Measurements from ENCODE around the gene NR3C1.

The NR3C1 gene

DNA sequence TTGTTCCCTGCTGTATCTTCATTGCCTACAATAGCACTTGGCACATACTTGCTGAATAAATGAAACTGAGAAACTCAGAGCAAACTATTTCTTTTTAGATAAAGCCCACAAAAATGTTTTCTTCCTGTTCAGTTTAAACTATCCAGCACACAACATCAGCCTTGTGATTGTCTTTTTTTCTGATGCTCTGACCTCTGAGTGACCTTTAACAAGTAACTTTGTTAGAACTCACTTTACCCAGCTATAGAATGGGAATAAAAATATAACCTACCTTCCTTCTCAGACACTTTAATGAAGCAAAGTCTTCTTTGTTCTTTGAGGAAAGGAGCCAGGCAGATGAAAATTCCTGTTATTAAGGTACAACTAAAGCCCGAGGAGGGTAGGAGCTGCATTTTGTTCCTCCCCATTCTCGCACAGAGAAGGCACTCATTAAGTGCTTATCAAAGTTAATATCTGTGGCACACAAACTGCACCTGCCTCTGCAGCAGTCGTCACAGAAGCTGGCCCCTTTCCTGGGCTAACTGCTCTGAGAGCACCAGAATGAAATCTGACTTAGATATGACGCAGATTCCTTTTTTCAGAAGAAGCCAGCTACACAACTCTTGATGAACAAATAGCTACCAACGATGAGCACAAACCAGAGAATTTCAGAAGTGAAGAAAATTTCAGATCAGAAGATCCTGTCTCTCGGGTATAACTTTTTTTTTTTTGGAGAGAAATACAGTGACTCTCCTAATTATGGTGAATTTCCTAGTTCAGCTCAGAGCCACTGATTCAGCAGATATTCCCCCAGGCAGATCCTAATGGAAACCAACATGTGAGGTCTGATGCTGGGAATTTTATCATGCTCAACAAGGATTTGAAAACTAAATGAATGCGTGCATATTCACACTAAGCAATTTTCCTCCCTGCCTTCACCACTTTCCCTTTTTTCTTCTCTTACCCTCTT, 31.0 kb upstream of the NR3C1 start:
- TF ChIP-seq, protein P1, sequence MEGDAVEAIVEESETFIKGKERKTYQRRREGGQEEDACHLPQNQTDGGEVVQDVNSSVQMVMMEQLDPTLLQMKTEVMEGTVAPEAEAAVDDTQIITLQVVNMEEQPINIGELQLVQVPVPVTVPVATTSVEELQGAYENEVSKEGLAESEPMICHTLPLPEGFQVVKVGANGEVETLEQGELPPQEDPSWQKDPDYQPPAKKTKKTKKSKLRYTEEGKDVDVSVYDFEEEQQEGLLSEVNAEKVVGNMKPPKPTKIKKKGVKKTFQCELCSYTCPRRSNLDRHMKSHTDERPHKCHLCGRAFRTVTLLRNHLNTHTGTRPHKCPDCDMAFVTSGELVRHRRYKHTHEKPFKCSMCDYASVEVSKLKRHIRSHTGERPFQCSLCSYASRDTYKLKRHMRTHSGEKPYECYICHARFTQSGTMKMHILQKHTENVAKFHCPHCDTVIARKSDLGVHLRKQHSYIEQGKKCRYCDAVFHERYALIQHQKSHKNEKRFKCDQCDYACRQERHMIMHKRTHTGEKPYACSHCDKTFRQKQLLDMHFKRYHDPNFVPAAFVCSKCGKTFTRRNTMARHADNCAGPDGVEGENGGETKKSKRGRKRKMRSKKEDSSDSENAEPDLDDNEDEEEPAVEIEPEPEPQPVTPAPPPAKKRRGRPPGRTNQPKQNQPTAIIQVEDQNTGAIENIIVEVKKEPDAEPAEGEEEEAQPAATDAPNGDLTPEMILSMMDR (IDR thresholded peaks at IDR 0.05; ENCODE audit: borderline replicate concordance, control extremely low read depth, extremely low read depth, insufficient read depth, missing control alignments) = no peak
- no peak for DNase-seq (ENCODE audit: low spot score)
- in situ Hi-C loops (cut with MboI; ENCODE audit: low sequenced_read_pairs, unreplicated experiment) = loop anchor here (10.0 kb wide), 1 partner anchor 390 kb away; no protein-coding TSS in a partner anchor

DNA sequence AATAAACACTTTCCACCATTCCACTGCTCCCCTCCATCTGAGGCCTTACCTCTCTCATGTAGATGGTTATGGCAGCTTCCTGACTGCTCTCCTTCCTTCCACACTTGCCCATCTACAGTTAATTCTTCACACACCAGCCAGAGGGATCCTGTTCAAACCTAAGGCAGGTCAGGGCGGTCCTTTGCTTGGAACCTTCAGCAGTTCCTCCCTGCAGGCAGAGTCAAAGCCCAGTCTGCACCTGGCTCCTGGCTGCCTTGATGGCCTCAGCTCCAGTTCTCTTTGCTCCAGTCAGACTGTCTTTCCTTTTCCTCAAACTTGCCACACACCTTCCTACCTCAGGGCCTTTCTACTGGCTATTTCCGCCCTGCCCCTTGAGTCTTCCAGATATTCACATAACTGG, 30.2 kb upstream of the NR3C1 start:
- in situ Hi-C loops (cut with MboI; ENCODE audit: low sequenced_read_pairs, unreplicated experiment) = loop anchor here (10.0 kb wide), 1 partner anchor 391 kb away; no protein-coding TSS in a partner anchor
- no peak for DNase-seq (ENCODE audit: low spot score)
- TF ChIP-seq, protein P1 (IDR thresholded peaks at IDR 0.05; ENCODE audit: borderline replicate concordance, control extremely low read depth, extremely low read depth, insufficient read depth, missing control alignments) = no peak

DNA sequence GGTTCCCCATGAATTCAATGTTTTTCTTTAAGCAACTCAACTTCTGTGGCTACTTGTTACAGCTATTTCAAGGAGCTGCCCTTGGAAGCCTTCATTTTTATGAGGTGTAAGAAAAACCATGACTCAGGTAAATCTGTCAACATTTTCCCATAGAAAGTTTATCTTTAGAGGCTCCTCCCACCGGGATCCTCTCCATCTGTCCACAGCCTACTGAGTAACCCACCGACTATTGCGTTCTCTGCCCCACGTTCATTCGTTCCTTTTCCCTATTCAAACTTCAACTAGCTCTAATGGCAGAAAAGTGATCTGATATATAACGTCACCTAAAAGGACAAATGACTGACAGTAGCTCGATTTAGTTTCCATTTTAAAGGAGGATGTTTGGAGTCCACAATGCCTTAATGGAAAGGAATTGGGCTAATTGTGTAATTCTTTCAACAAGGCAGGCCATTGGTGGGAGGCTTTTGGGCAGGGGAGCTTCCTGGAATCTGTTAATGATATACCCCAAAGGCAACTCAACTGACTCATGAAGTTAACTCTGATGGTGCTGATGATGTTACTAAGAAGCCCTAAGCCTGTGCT, 29.3 kb upstream of the NR3C1 start:
- no peak for DNase-seq (ENCODE audit: low spot score)
- in situ Hi-C loops (cut with MboI; ENCODE audit: low sequenced_read_pairs, unreplicated experiment) = loop anchor here (10.0 kb wide), 1 partner anchor 392 kb away; no protein-coding TSS in a partner anchor
- TF ChIP-seq, protein P1 (IDR thresholded peaks at IDR 0.05; ENCODE audit: borderline replicate concordance, control extremely low read depth, extremely low read depth, insufficient read depth, missing control alignments) = no peak

DNA sequence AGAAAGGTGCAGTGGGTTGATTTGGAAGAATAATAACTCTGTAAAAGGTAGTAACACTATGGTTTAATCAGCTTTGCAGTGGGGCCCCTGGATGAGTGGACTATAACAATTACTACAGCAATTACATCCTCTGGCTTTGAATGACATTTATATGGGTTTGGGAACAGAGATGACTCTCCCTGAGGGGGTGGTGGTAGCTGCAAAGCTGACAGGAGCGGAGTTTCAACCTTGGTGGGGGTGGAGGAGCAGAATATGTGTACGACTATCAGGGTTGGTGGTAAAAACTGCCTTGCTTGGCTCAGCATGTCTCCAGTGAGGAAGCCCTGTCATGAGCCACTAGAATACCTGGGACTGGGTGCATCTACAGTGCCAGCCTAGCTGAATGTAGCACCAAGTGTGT, 28.3 kb upstream of the NR3C1 start:
- in situ Hi-C loops (cut with MboI; ENCODE audit: low sequenced_read_pairs, unreplicated experiment) = loop anchor here (10.0 kb wide), 1 partner anchor 393 kb away; no protein-coding TSS in a partner anchor
- no peak for DNase-seq (ENCODE audit: low spot score)
- TF ChIP-seq, protein P1 (IDR thresholded peaks at IDR 0.05; ENCODE audit: borderline replicate concordance, control extremely low read depth, extremely low read depth, insufficient read depth, missing control alignments) = no peak

DNA sequence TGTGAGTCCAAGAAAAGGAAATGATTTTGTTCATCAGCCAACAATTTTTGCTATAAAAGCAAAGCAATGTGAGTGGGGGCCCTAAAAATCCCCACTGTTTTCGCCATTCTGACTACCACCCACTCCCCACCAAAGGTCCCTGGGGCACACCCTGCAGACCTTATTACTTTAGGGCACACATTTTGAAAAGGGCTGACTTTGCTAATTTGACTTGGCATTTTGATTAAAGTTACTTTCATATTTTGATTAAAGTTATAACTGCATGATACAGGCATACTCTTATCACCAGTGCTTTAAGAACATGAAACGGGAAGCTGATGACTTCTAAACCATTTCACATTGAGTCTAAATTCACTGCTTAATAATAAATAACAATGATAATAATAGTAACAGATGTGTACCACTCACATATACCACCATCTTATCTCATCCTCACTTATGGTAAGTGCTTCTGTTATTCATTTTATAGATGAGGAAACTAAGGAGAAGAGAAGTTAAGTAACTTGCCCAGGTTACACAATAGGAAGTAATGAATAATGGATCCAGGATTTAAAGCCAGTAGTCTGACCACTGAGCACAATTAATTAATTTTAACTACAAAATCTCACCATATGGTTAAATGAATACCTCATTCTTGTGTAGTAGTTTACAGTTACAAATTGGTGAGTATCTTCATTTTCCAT, 25.4 kb upstream of the NR3C1 start:
- DNase-seq (ENCODE audit: low spot score) = no peak
- TF ChIP-seq, protein P1 (IDR thresholded peaks at IDR 0.05; ENCODE audit: borderline replicate concordance, control extremely low read depth, extremely low read depth, insufficient read depth, missing control alignments) = no peak
- in situ Hi-C loops (cut with MboI; ENCODE audit: low sequenced_read_pairs, unreplicated experiment) = no loop called here

DNA sequence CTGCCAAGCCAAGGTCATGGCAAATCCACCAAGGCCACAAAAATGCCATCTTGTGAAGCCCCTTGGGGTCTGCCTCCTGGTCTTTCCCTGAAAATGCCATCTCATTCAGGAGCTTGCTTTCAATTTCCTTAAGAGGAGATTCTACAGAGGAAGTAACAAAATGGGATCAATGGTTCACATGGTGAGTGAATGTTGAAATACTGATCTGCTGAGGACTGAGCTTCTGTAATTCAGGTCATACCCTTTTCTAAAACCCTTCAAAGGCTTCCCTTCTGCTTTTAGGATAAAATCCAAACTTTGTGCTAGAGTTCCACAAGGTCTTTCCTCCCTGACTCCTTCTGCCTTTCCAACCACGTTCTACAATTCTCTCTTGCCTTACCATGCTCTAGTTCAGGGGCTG, 24.7 kb upstream of the NR3C1 start:
- DNase-seq (ENCODE audit: low spot score) = no peak
- TF ChIP-seq, protein P1 (IDR thresholded peaks at IDR 0.05; ENCODE audit: borderline replicate concordance, control extremely low read depth, extremely low read depth, insufficient read depth, missing control alignments) = no peak

More for the DNA sequence above, 24.7 kb upstream of the NR3C1 start:
- in situ Hi-C loops (cut with MboI; ENCODE audit: low sequenced_read_pairs, unreplicated experiment) = no loop called here
